IPS-15b (cell line): ENCODE measurements around the gene USP31.
"Not testable (repeated sequence)": the region's sequence is repeated elsewhere in the genome, so short reads cannot be mapped to it uniquely, and the experiment has no call there.

Source experiments
- H3K27me3 ChIP-seq: one replicate; pipeline ENCODE4 v1.6.1; 2013; ENCODE audit warnings: low read length; ENCODE audit not compliant: control insufficient read depth, insufficient read depth
- H3K36me3 ChIP-seq: one replicate; pipeline ENCODE4 v1.6.1; 2013; ENCODE audit warnings: low read length; ENCODE audit not compliant: control insufficient read depth, insufficient read depth
- H3K4me1 ChIP-seq: one replicate; pipeline ENCODE4 v1.6.1; 2013; ENCODE audit warnings: mild to moderate bottlenecking, low read length; ENCODE audit not compliant: control insufficient read depth, insufficient read depth
- H3K4me3 ChIP-seq: one replicate; pipeline ENCODE4 v1.5.1; 2013; ENCODE audit warnings: low read depth, low read length
- H3K9ac ChIP-seq: one replicate; pipeline ENCODE4 v1.6.1; 2013; ENCODE audit warnings: low read depth, mild to moderate bottlenecking, low read length
- H3K9me3 ChIP-seq: one replicate; pipeline ENCODE4 v1.6.1; 2013; ENCODE audit warnings: mild to moderate bottlenecking, low read length; ENCODE audit not compliant: control insufficient read depth, insufficient read depth

USP31 gene

DNA sequence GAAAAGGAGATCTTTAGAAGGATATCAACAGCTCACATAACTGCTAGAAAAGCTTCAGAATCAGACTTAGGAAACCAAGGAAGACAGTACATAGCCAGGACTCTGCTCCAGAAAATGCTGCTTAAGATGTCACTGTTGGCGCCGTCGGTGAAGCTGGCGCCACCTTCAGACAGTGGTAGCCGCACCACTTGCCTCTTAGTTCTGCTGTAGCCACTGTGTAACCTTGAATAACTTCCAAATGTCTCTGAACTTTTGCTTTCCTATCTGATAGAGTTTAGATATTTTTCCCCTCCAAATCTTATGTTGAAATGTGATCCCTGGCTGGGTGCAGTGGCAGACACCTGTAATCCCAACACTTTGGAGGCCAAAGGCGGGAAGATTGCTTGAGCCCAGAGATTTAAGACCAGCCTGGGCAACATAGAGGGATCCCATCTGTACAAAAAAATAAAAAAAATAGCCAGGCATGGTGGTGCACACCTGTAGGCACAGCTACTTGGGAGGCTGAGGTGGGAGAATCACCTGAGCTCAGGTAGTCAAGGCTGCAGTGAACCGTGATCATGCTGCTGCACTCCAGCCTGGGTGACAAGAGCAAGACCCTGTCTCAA is 6.3 kb upstream of the USP31 start:
- peaks cover 2% of the 10 kb centered on the region for H3K4me1 ChIP-seq
- no peaks in the 10 kb centered on the region for H3K36me3 ChIP-seq

DNA sequence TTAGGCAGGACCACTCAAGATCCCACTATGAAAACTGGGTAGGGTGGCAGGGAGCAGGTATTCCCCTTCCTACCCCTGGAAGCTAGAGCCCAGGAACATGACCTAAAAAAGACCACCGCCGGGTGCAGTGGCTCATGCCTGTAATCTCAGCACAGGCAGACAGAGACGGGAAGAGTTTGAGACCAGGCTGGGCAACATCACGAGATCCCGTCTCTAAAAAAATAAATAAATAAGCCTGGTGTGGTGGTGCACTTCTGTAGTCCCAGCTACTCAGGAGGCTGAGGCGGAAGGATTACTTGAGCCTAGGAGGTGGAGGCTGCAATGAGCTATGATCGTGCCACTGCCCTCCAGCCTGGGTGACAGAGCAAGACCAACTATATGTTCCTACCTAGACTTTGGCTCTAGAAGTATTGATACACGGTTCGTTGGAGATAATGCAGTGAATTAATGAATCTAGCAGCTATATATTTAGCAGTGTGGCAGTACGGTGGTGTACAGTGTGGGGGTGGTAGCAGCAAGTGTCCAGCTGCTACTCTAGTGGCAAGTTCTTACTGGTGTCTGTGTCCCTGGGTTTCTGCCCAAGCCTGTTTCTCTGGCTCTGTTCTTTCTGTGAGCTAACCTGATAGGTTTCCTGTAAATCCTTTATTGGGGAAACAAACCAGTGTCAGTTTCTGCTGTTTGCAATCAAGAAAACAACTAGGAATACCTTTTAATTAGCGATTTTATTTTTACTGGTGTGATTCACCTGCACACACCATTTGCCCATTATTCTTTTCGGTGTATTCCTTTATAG is 3.3 kb upstream of the USP31 start:
- no peaks in the 10 kb centered on the region for H3K36me3 ChIP-seq
- peaks cover 11% of the 10 kb centered on the region for H3K27me3 ChIP-seq
- H3K4me3 ChIP-seq = no peak overlapping the region
- H3K9me3 ChIP-seq = no peaks in the 10 kb centered on the region
- peaks cover 3% of the 10 kb centered on the region for H3K4me1 ChIP-seq
- no peak overlapping the region for H3K9ac ChIP-seq

More for the DNA sequence above, 6.3 kb upstream of the USP31 start:
- no peaks in the 10 kb centered on the region for H3K9me3 ChIP-seq
- H3K27me3 ChIP-seq = peaks cover 3% of the 10 kb centered on the region
- H3K4me3 ChIP-seq = no peak overlapping the region
- no peak overlapping the region for H3K9ac ChIP-seq

DNA sequence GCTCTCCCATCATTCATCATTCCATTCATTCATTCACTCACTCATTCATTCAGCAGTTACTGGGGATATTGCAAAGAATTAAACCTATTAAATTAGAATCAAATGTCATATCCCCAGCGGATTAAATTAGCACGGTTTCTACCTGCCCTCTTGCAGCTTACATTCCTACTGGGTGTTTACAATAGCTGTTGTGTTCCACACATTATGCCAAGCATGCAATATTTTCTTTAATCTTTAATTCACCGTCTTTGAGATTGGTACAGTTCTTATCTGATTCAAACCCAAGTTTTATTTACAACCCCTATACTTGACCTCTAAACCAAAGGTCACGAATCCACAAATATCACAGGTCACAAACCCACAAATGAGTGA is 727 bp upstream of the USP31 start:
- Histone ChIP-seq H3K9me3 (no peaks in the 10 kb centered on the region), H3K4me3 (peak overlapping the region; percentile 91), H3K36me3 (no peaks in the 10 kb centered on the region), H3K4me1 (peaks cover 12% of the 10 kb centered on the region), H3K27me3 (peaks cover 11% of the 10 kb centered on the region), H3K9ac (no peak overlapping the region)

- H3K36me3 ChIP-seq = no peaks in the 10 kb centered on the region
- no peaks in the 10 kb centered on the region for H3K9me3 ChIP-seq
- peaks cover 18% of the 10 kb centered on the region for H3K4me1 ChIP-seq
- H3K9ac ChIP-seq = peak overlapping the region; percentile 60
- H3K4me3 ChIP-seq = peak overlapping the region; percentile 69
- peaks cover 11% of the 10 kb centered on the region for H3K27me3 ChIP-seq
Observed at GRCh38 chr16:23148513-23149266, 562 bp downstream of the USP31 start.

GRCh38 chr16:23148166-23148512 is 1.1 kb downstream of the USP31 start:
- H3K4me1 ChIP-seq = peaks cover 22% of the 10 kb centered on the region
- H3K4me3 ChIP-seq = peak overlapping the region; percentile 69
- H3K36me3 ChIP-seq = no peaks in the 10 kb centered on the region
- H3K27me3 ChIP-seq = peaks cover 11% of the 10 kb centered on the region
- H3K9me3 ChIP-seq = no peaks in the 10 kb centered on the region
- peak overlapping the region; percentile 60 for H3K9ac ChIP-seq

GRCh38 chr16:23147666-23148065 is 1.6 kb downstream of the USP31 start:
- Histone ChIP-seq H3K4me3 (peak overlapping the region; percentile 69), H3K9ac (no peak overlapping the region), H3K27me3 (peaks cover 11% of the 10 kb centered on the region)

DNA sequence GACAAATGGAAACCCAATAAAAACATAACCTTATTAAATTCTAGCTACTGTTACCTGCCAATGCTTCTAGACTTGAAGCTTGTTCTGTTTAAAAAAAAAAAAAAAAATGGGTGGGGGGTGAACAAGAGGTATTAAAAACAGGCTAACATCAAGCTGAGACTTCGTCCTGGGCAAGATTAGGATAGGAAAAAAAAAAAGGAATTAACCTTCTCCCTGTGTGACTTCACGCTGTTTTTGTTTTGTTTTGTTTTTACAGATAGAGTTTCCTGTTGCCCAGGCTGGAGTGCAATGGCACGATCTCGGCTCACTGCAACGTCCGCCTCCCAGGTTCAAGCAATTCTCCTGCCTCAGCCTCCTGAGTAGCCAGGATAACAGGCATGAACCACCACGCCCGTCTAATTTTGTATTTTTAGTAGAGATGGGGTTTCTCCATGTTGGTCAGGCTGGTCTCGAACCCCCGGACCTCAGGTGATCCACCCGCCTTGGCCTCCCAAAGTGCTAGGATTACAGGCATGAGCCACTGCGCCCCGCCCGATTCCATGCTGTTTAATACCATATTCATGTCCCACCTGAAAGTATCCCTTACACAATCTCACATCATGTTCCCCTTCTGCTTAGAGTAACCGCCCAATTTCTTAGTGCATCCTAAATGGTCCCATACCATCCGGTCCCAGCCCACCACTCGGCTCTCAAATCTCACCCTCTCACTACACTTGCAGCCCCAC is 2.2 kb downstream of the USP31 start:
- peaks cover 11% of the 10 kb centered on the region for H3K27me3 ChIP-seq
- H3K9ac ChIP-seq = no peak overlapping the region
- no peaks in the 10 kb centered on the region for H3K9me3 ChIP-seq
- peaks cover 22% of the 10 kb centered on the region for H3K4me1 ChIP-seq
- H3K4me3 ChIP-seq = no peak overlapping the region
- H3K36me3 ChIP-seq = no peaks in the 10 kb centered on the region

More at GRCh38 chr16:23147666-23148065, 1.6 kb downstream of the USP31 start:
- Histone ChIP-seq H3K4me1 (peaks cover 22% of the 10 kb centered on the region), H3K9me3 (no peaks in the 10 kb centered on the region), H3K36me3 (no peaks in the 10 kb centered on the region)

GRCh38 chr16:23145608-23146007 is 3.6 kb downstream of the USP31 start:
- Histone ChIP-seq H3K4me3 (peak overlapping the region; percentile 1), H3K4me1 (peaks cover 22% of the 10 kb centered on the region), H3K9me3 (no peaks in the 10 kb centered on the region), H3K9ac (no peak overlapping the region), H3K27me3 (peaks cover 8% of the 10 kb centered on the region), H3K36me3 (no peaks in the 10 kb centered on the region)

GRCh38 chr16:23145186-23145585 is 4.1 kb downstream of the USP31 start:
- Histone ChIP-seq H3K4me1 (peaks cover 22% of the 10 kb centered on the region), H3K4me3 (peak overlapping the region; percentile 1), H3K36me3 (no peaks in the 10 kb centered on the region), H3K9ac (no peak overlapping the region), H3K27me3 (peaks cover 4% of the 10 kb centered on the region), H3K9me3 (no peaks in the 10 kb centered on the region)

DNA sequence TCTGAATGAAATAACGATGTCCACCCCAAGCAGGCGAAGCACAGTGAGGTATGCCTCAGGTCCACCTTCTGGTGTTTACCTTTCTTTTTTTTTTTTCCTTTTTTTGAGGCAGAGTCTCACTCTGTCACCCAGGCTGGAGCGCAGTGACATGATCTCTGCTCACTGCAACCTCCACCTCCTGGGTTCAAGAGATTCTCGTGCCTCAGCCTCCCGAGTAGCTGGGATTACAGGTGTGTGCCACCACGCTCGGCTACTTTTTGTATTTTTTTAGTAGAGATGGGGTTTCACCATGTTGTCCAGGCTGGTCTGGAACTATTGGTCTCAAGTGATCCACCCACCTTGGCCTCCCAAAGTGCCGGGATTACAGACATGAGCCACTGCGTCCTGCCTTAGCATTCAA is 4.9 kb downstream of the USP31 start:
- H3K36me3 ChIP-seq, H3K9me3 ChIP-seq, H3K9ac ChIP-seq, H3K4me3 ChIP-seq, H3K27me3 ChIP-seq: not testable (repeated sequence)
- H3K4me1 ChIP-seq = peaks cover 22% of the 10 kb centered on the region

- Histone ChIP-seq H3K4me3 (no peak overlapping the region), H3K27me3 (peaks cover 3% of the 10 kb centered on the region), H3K4me1 (peaks cover 22% of the 10 kb centered on the region), H3K9me3 (no peaks in the 10 kb centered on the region), H3K9ac (no peak overlapping the region), H3K36me3 (no peaks in the 10 kb centered on the region)
Observed at GRCh38 chr16:23143391-23143790, 5.9 kb downstream of the USP31 start.
